Activated CD8-positive, alpha-beta T cell treated with anti-CD3 and anti-CD28 coated beads, Interleukin-2, amount 10 ng/mL, durations not matched to agents 7 days and 5 days (primary cell): Measurements from ENCODE around the gene BGN. TPM values are rescaled to one million over a fixed set of nuclear protein-coding genes. Genes with fewer than 3 reads are reported as not detected.

Experiments
- ATAC-seq: fragments of 150-1000 bp; cut with Tn5 transposase; one replicate; pipeline ENCODE4 v1.10.0; 2021; ENCODE audit warnings: moderate library complexity
- CTCF ChIA-PET: fragments of 350-600 bp; sonication (Branson Sonifier 250); formaldehyde crosslinking; loops from one replicate; lab custom pipeline; 2021; ENCODE audit warnings: antibody characterized with exemption; lab: Charles Lee
- POLR2A ChIA-PET: fragments of 350-600 bp; sonication (Branson Sonifier 250); formaldehyde crosslinking; loops from one replicate; lab custom pipeline; 2021; ENCODE audit warnings: antibody characterized with exemption; lab: Charles Lee
- DNase-seq: peaks from one replicate; pipeline ENCODE4 v3.0.0-alpha.2; 2020
- H3K27ac Mint-ChIP-seq: one replicate; pipeline ENCODE4 v1.8.0; 2021; ENCODE audit warnings: mild to moderate bottlenecking, mixed read lengths
- H3K27me3 Mint-ChIP-seq: one replicate; pipeline ENCODE4 v1.8.0; 2021; ENCODE audit warnings: low read depth, mixed read lengths
- H3K36me3 Mint-ChIP-seq: one replicate; pipeline ENCODE4 v1.8.0; 2021; ENCODE audit warnings: low read depth, mixed read lengths
- H3K4me1 Mint-ChIP-seq: one replicate; pipeline ENCODE4 v1.8.0; 2021; ENCODE audit warnings: low read depth, mixed read lengths
- H3K4me3 Mint-ChIP-seq: one replicate; pipeline ENCODE4 v1.8.0; 2021; ENCODE audit warnings: mild to moderate bottlenecking, mixed read lengths
- H3K9me3 Mint-ChIP-seq: one replicate; pipeline ENCODE4 v1.8.0; 2022; ENCODE audit warnings: mixed read lengths; ENCODE audit not compliant: insufficient read depth
- total RNA-seq, 2 experiments: library from RNA; stranded (reverse); gene quantifications; one replicate each; pipeline ENCODE4 v1.2.3, GENCODE V29; 2021

Gene BGN
- total RNA-seq, 2 experiments from 2014 or later: not detected

DNA sequence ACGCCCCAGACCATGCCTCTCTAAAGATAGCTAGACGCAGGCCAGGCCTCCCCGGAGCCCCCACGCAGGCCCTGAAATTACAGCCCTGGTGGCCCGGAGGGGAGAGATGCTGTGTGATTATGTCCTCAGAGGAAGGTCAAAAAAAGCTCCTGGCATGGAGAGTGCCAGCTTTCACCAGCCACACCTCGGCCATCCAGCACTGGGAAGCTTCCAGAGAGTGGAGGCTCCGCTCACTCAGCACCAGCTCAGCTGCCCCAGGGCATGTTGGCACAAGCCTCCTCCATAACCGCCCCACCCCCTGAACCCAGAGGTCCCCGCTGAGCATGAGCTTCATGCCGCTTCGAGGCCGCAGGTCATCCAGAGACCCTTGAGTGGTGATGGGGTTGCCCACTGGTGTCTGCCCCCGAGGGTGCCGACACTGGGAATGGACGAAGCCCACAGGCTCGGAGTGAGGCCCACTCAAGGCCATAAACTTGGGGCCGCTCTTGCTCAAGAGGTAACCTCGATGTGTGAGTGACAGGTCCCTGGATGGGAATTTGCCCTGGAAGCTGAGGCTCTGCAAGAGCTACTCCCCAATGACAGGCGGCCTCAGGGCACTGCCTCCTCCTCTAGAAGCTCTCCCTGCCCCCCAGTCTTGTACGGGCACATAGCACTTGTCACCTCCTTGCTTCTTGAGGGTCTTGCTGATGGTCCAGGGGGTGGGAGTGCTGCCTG, 4.4 kb upstream of the BGN start:
- ATAC-seq (no peak), DNase-seq (no peak)
- CTCF ChIA-PET: interaction anchor here (0.9 to 2.3 kb wide), 2 partner anchors 17 to 20 kb away, joined by 4 to 9 read pairs; partner anchors contain the start of gene HAUS7
- Mint-ChIP-seq H3K27ac (no peak overlapping the region), H3K4me3 (no peak overlapping the region), H3K27me3 (peaks cover 2% of the 10 kb centered on the region), H3K9me3 (no peaks in the 10 kb centered on the region), H3K36me3 (no peaks in the 10 kb centered on the region), H3K4me1 (no peaks in the 10 kb centered on the region)
- POLR2A ChIA-PET: no interaction called here

DNA sequence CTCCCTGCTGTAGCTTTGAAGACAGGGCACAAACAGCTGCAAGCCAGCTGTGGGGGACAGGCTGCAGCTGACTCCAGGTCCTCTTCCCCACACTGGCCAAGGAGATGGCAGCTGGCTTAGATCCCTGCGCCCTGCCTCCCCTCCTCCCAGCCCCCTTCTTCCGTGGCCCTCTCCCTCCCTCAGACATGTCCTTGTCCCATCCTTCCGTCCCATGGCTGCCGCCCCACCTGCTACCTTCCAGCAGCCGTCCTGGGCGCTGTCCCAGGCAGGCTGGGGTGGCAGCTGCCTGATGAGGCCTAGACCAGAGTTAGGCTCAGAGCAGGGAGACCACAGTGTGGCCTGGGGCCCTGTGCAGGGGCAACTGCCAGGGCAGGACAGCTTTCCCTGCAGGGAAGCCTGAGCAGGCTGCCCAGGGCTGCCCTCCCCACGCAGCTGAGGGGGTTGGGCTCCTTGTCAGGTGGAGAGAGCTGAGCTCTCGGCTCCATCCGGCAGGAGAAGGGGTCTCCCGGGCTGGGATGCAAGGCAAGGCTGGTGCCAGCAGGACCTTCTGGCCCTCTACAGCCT, 3.3 kb upstream of the BGN start:
- POLR2A ChIA-PET: no interaction called here
- H3K27me3 Mint-ChIP-seq: peaks cover 3% of the 10 kb centered on the region
- no peak overlapping the region for H3K27ac Mint-ChIP-seq

DNA sequence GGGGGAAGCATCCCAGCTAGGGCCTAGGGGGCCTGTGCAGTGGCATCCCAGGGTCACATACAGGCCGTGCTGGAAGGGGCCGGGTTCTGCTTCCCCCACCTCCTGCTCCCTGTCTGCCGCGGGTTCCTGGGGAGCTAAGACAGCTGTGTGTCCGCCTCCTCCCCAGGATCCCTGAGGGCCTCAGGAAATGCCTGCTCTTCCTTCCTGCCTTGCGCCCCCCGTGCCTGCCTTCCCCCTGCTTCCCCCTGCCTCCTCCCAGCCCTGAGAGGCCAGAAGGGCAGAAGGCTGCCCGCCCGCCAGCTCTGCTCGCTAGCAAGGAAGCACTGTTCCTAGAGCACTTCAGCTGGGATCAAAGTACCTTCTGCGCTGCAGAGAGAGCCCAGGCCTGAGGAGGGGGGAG, 2.9 kb upstream of the BGN start:
- no peaks in the 10 kb centered on the region for H3K36me3 Mint-ChIP-seq
- H3K4me3 Mint-ChIP-seq: no peak overlapping the region
- H3K27me3 Mint-ChIP-seq: peaks cover 3% of the 10 kb centered on the region
- H3K27ac Mint-ChIP-seq: no peak overlapping the region
- CTCF ChIA-PET: interaction anchor here (1.1 to 2.3 kb wide), 3 partner anchors 15 to 31 kb away, joined by 3 to 9 read pairs (median 3); partner anchors contain the start of gene HAUS7
- ATAC-seq (no peak), DNase-seq (no peak)
- POLR2A ChIA-PET: no interaction called here
- no peaks in the 10 kb centered on the region for H3K4me1 Mint-ChIP-seq
- H3K9me3 Mint-ChIP-seq: no peaks in the 10 kb centered on the region

More for the DNA sequence above, 3.3 kb upstream of the BGN start:
- ATAC-seq: no peak
- Mint-ChIP-seq H3K4me1 (no peaks in the 10 kb centered on the region), H3K36me3 (no peaks in the 10 kb centered on the region), H3K4me3 (no peak overlapping the region), H3K9me3 (no peaks in the 10 kb centered on the region)
- DNase-seq: no peak
- CTCF ChIA-PET: interaction anchor here (1.1 to 2.3 kb wide), 3 partner anchors 15 to 30 kb away, joined by 3 to 9 read pairs (median 3); partner anchors contain the start of gene HAUS7

DNA sequence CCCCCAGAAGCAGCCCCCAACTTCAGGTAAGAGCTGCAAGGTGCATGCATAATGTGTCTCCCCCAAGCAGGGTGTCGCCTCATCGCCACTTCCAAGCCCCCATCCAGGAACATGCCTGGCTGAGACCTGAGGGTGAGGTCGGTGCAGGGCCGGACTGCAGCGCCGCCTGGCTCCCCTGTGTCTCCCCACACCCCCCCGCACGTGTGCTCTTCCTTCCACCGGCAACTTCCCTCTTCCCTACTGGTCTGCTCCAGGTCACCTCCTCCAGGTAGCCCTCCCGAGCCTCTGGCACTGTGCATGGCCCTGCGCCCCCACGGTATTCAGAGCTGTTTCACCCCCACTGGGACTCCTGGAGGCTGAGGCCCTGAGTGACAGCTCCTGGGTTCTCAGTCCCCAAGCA, 2.2 kb upstream of the BGN start:
- no peaks in the 10 kb centered on the region for H3K4me1 Mint-ChIP-seq
- no peak overlapping the region for H3K27ac Mint-ChIP-seq
- ChIA-PET CTCF (interaction anchor here (1.2 kb wide), 1 partner anchor 32 kb away, joined by 3 read pairs; no protein-coding TSS in a partner anchor), POLR2A (no interaction called here)
- no peak for ATAC-seq
- H3K36me3 Mint-ChIP-seq: no peaks in the 10 kb centered on the region
- no peaks in the 10 kb centered on the region for H3K9me3 Mint-ChIP-seq
- H3K4me3 Mint-ChIP-seq: no peak overlapping the region
- H3K27me3 Mint-ChIP-seq: peaks cover 3% of the 10 kb centered on the region
- no peak for DNase-seq

DNA sequence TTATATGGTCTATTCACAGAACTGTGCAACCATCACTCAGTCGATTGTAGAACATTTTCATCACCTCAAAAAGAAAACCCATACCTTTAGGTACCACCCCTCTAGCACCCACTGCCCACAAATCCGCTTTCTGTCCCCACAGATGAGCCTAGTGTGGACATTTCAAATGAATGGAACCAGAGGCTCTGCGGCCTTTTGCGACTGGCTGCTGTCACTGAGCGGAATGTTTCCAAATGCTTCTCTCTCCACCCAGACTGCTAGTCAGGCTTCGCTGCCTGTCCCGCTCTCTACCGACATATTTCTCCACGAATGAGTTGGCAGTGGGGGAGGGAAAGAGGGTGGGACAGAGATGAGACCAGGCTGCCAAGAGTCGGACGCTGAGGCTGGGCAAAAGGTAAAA, 1.7 kb upstream of the BGN start:
- DNase-seq (no peak), ATAC-seq (no peak)
- Mint-ChIP-seq H3K4me3 (no peak overlapping the region), H3K4me1 (no peaks in the 10 kb centered on the region), H3K27ac (no peak overlapping the region), H3K36me3 (no peaks in the 10 kb centered on the region), H3K9me3 (no peaks in the 10 kb centered on the region), H3K27me3 (peaks cover 3% of the 10 kb centered on the region)
- ChIA-PET POLR2A (no interaction called here), CTCF (no interaction called here)

DNA sequence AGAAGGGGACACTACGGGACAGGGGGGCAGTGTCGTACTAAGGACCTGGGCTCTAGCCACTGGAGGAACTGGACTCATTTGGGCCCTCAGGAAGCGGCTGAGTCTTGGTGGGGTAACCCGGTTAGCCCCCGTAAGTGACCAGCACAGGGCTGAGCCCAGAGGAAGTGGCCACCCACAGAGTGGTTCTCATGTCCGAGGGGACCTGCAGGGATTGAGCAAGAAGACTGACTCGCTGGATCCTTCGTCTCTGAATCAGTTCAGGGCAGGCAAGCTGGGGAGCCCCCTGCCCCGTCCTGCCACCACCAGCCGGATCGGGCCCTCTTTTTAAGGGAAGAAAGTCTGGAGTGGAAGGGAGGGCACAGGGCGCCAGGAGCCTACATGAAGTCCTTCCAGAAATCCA, 719 bp upstream of the BGN start:
- CTCF ChIA-PET: no interaction called here
- ATAC-seq (no peak), DNase-seq (no peak)
- POLR2A ChIA-PET: no interaction called here
- H3K4me3 Mint-ChIP-seq: no peak overlapping the region
- H3K4me1 Mint-ChIP-seq: no peaks in the 10 kb centered on the region
- H3K27me3 Mint-ChIP-seq: peaks cover 3% of the 10 kb centered on the region
- no peak overlapping the region for H3K27ac Mint-ChIP-seq
- H3K9me3 Mint-ChIP-seq: no peaks in the 10 kb centered on the region
- no peaks in the 10 kb centered on the region for H3K36me3 Mint-ChIP-seq

DNA sequence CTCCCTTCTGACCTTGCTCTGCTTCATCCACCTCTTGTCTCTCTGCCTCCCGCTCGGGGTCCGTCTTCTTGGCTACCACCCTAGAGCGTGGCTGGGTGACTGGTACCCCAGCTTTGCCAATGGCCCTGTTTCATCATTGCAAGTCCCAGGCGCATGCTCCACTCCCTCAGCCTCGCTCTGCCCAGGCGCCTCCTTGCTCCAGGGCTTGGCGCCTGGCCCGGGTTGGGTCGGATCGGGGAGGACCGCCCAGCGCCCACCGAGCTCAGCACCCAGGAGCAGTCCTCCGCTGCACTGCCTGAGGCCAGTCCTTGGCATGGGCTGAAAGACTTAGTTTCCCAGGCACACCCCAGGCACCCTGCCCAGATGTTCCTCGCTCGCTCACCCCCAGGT, 577 bp downstream of the BGN start:
- CTCF ChIA-PET: no interaction called here
- no peak overlapping the region for H3K27ac Mint-ChIP-seq
- ATAC-seq: no peak

DNA sequence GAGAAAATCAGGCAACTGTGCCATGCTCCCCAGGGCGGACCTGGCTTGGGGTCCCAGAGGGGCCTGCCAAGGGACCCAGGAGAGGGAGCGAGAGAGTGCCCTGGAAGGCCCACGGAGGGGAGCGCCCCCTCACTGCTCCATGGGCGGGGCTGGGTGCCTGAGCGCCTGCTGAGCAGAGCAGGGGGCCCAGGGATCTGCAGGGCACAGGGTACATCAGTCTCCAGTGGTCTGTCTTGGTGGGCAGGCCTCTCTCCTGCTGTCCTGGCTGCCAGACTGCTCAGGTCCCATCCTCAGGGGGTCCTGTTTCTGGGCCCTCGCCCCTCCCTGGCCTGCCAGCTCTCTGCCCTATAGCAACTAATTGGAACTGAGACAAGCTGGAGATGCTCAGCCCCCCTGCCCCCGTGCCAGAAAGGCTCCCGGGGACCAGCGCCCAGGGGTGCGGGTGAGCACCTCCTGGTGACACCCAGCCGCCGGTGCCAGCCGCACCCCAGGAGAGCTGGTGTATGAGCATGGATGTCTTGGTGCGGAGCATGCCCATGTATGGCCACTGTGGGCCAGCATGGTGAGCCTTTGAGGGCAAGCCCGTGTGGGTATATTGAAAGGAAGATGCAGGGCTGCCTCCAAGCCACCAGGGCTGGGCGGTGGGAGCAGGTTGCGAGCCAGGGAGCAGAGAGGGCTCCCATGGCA, 1.3 kb downstream of the BGN start:
- ChIA-PET CTCF (no interaction called here), POLR2A (no interaction called here)
- H3K27me3 Mint-ChIP-seq: peaks cover 3% of the 10 kb centered on the region
- H3K27ac Mint-ChIP-seq: no peak overlapping the region
- H3K4me3 Mint-ChIP-seq: no peak overlapping the region
- DNase-seq: no peak
- no peaks in the 10 kb centered on the region for H3K9me3 Mint-ChIP-seq
- no peaks in the 10 kb centered on the region for H3K4me1 Mint-ChIP-seq
- ATAC-seq: no peak
- no peaks in the 10 kb centered on the region for H3K36me3 Mint-ChIP-seq

More for the DNA sequence above, 577 bp downstream of the BGN start:
- no peak for DNase-seq
- Mint-ChIP-seq H3K9me3 (no peaks in the 10 kb centered on the region), H3K4me3 (no peak overlapping the region), H3K36me3 (no peaks in the 10 kb centered on the region), H3K4me1 (no peaks in the 10 kb centered on the region), H3K27me3 (peaks cover 3% of the 10 kb centered on the region)
- POLR2A ChIA-PET: no interaction called here

DNA sequence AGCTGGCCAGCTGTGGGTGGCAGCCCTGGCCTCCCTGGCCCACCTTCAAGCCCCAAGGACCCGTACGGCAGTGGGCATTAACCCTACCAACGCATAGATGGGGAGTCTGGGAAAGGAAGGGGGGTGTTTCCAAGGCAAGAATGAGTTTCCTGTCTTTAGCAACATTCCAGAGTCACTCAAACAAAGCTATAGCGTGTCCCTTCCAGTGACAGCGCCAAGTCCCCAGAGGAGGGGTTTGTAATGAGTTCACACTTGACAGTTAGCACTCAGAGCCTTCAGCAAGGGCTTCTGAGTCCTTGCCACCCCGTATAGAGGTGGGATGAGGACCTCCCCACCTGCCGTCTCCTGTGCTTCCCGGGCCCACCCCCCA, 1.8 kb downstream of the BGN start:
- CTCF ChIA-PET: no interaction called here
- Mint-ChIP-seq H3K4me3 (no peak overlapping the region), H3K27me3 (peaks cover 3% of the 10 kb centered on the region), H3K4me1 (no peaks in the 10 kb centered on the region), H3K27ac (no peak overlapping the region), H3K36me3 (no peaks in the 10 kb centered on the region), H3K9me3 (no peaks in the 10 kb centered on the region)
- POLR2A ChIA-PET: no interaction called here
- DNase-seq (no peak), ATAC-seq (no peak)

DNA sequence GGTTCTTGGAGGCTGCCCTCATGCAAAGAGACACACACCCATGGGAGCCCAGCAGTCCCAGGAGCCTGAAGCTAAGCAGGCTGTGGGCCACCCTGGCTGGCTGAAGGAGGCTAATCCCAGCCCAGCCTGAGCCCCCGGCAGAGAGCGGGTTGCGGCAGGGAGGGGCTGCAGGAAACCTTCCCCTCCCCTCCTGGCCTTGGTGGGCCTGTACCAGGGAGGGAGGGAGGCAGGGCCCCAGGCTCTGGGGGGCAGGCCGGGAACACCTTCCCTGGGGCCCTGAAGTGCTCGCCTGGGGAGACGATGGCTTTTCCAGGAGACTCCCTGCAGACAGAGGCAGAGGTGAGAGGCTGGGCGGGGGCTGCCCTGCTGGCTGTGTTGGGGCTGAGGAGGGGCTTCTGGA, 3.7 kb downstream of the BGN start:
- DNase-seq: no peak
- no peak overlapping the region for H3K27ac Mint-ChIP-seq
- H3K27me3 Mint-ChIP-seq: peaks cover 3% of the 10 kb centered on the region
- H3K36me3 Mint-ChIP-seq: no peaks in the 10 kb centered on the region
- ChIA-PET CTCF (interaction anchor here (0.9 kb wide), 1 partner anchor 9 kb away, joined by 3 read pairs; no protein-coding TSS in a partner anchor), POLR2A (no interaction called here)
- H3K4me1 Mint-ChIP-seq: no peaks in the 10 kb centered on the region
- ATAC-seq: no peak
- H3K9me3 Mint-ChIP-seq: no peaks in the 10 kb centered on the region
- H3K4me3 Mint-ChIP-seq: no peak overlapping the region

DNA sequence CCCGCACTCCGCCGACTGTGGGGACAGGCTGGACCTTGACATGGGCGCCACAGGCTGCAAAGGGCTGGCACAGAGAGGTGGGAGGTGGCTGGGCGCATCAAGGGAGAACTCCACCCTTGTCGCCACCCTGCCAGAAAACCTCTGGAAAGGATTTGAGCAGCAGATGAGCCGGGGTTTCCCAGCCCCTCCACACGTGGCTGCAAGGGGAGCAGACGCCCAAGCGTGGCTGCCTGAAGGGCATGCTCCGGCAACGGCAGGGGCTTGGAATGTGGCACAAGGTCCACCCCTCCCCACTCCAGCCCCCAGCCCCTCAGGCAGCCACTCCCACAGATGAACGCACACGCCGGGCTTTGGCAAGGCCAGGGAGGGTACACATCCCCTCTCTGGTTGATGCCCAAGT, 4.6 kb downstream of the BGN start:
- no peak for DNase-seq
- Mint-ChIP-seq H3K36me3 (no peaks in the 10 kb centered on the region), H3K4me3 (no peak overlapping the region), H3K27ac (no peak overlapping the region), H3K9me3 (no peaks in the 10 kb centered on the region), H3K27me3 (peaks cover 3% of the 10 kb centered on the region), H3K4me1 (no peaks in the 10 kb centered on the region)
- POLR2A ChIA-PET: no interaction called here
- CTCF ChIA-PET: interaction anchor here (0.9 kb wide), 1 partner anchor 8 kb away, joined by 3 read pairs; no protein-coding TSS in a partner anchor
- ATAC-seq: no peak

DNA sequence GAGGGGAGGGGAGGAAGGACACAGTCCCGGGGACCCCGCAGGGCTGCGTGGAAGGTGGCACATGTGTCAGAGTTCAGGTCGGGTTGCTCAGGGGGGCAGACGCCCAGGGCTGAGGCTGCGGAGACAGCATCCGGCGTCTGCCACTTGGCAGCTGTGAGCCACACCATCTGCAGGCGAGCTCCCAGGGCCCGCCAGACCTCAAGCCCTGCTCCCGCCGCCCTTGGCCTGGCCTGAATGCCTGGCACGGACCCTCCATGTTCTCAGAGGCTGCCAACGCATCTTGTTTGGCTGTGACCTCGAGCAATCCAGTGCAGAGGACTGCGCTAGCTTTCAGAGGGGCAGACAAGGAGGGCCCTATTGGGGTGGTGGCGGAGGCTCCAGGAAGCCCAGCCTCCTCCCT, 5.1 kb downstream of the BGN start:
- CTCF ChIA-PET: no interaction called here
- DNase-seq (no peak), ATAC-seq (no peak)
- POLR2A ChIA-PET: no interaction called here
- no peaks in the 10 kb centered on the region for H3K36me3 Mint-ChIP-seq
- no peaks in the 10 kb centered on the region for H3K4me1 Mint-ChIP-seq
- H3K27ac Mint-ChIP-seq: no peak overlapping the region
- H3K9me3 Mint-ChIP-seq: no peaks in the 10 kb centered on the region
- no peak overlapping the region for H3K4me3 Mint-ChIP-seq
- H3K27me3 Mint-ChIP-seq: peaks cover 3% of the 10 kb centered on the region
